ENCODE data around the gene PTPRJ.

The PTPRJ gene

DNA sequence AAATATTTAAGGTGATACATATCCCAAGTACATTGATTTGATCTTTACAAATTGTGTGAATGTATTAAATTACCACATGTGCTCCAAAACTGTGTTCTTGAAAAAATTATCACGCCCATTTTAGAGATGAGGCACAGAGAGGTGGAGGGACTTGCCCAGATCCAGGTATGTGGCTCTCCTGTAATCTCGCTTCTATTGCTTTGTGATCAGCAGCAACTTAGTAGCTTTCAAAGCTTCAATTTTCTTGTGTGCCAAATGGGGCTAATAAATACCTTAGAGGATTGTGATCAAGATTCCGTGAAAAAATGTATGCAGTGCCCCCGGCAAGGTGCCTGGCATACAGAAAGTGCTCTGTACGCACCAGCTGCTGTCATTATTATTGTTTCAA, 18.0 kb downstream of the PTPRJ start:
- no peak for TF ChIP-seq CTCF (IDR thresholded peaks at IDR 0.05; ENCODE audit: insufficient read depth, missing control alignments)
- FAIRE-seq: no peak
- DNase-seq (ENCODE audit: insufficient read length, low spot score): no peak

- no peak for TF ChIP-seq CTCF (IDR thresholded peaks at IDR 0.05; ENCODE audit: insufficient read depth, missing control alignments)
- DNase-seq (ENCODE audit: insufficient read length, low spot score): no peak
- no peak for FAIRE-seq
These were observed 18.5 kb downstream of the PTPRJ start for GRCh38 chr11:47998733-47999359.

DNA sequence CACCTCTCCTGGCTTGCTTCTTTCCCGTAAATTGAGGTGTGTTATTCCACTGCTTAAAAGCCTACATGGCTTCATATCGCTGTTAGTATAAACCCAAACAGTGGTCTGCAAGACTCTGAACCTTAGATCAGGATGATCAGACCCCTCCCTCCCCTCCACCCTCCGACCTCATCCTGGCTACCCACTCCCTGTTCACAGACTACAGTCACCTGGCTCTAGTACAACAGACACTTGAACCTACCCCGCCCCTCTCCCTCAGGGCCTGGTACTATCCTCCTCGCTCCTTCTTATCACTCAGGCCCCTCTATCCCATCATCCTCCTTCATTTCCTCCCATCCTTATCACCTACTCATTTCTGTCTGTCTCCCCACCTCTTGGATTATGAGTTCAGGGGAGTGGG, 20.1 kb downstream of the PTPRJ start:
- no peak for DNase-seq (ENCODE audit: insufficient read length, low spot score)
- no peak for TF ChIP-seq CTCF (IDR thresholded peaks at IDR 0.05; ENCODE audit: insufficient read depth, missing control alignments)
- FAIRE-seq: no peak

DNA sequence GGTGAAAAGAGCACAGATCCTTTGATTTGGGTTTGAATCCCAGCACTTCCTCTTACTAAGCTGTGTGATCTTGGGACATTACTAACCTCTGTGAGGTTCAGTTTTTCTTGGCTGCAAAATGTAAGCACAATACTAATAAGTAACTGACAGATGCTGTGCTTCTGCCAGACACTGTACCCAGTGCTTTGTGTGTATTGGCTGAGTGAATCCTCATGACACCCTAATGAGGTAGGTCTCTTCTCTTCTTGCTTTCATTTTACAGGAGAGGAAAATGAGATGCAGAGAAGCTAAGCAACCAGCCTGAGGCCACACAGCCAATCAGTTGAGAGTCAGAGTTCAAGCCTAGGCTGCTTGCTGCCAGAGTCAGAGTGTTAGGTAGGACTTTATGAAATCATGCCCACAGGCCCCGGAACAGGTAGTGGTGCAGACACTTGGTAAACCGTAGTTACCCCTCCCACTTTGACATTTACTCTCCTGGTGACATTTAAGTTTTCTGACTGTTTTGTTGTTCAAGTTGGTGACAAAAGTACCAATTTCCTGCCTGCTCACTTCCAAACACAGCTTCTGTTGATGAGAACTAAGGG, 21.2 kb downstream of the PTPRJ start:
- TF ChIP-seq CTCF (IDR thresholded peaks at IDR 0.05; ENCODE audit: insufficient read depth, missing control alignments): no peak
- FAIRE-seq (no peak), DNase-seq (ENCODE audit: insufficient read length, low spot score) (no peak)

GRCh38 chr11:48002561-48002960, 22.2 kb downstream of the PTPRJ start:
- FAIRE-seq: no peak
- no peak for TF ChIP-seq CTCF (IDR thresholded peaks at IDR 0.05; ENCODE audit: insufficient read depth, missing control alignments)
- DNase-seq (ENCODE audit: insufficient read length, low spot score): no peak

DNA sequence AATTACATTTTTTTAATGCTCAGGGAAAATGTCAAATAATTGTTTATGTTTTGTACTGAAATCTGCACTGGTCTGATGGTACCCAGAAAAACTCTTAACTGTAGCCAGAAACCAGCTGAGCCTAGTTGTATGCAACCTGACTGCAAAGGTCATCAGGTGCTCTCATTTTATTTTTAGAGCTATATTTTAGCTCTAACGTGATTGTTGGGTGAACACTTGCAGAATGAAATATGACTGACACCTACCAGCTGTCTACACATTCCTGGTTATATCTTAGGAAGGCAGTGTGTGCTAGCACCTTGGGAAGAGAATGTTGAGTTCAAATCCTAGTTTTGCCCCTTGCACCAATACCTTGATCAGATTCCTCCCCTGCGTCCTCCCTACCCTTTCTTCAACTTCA, 23.6 kb downstream of the PTPRJ start:
- TF ChIP-seq CTCF (IDR thresholded peaks at IDR 0.05; ENCODE audit: insufficient read depth, missing control alignments): no peak
- DNase-seq (ENCODE audit: insufficient read length, low spot score) (no peak), FAIRE-seq (no peak)

GRCh38 chr11:48004456-48004855, 24.1 kb downstream of the PTPRJ start:
- TF ChIP-seq CTCF (IDR thresholded peaks at IDR 0.05; ENCODE audit: insufficient read depth, missing control alignments): no peak
- no peak for FAIRE-seq
- DNase-seq (ENCODE audit: insufficient read length, low spot score): no peak
